B cell (primary cell): ENCODE results near the gene PDE6H.

Experiments used
- EZH2 ChIP-seq: IDR thresholded peaks from 2 replicates; pipeline ENCODE4 v1.6.1; 2012; ENCODE audit warnings: borderline replicate concordance, low read depth, mild to moderate bottlenecking, moderate library complexity, low read length; ENCODE audit not compliant: insufficient read depth, poor library complexity, severe bottlenecking
- TF ChIP-seq, protein P1 (sequence below): fragments of 200-600 bp; IDR thresholded peaks from one replicate; pipeline ENCODE4 v1.8.0; 2022; ENCODE audit warnings: antibody characterized with exemption, mild to moderate bottlenecking

DNA sequence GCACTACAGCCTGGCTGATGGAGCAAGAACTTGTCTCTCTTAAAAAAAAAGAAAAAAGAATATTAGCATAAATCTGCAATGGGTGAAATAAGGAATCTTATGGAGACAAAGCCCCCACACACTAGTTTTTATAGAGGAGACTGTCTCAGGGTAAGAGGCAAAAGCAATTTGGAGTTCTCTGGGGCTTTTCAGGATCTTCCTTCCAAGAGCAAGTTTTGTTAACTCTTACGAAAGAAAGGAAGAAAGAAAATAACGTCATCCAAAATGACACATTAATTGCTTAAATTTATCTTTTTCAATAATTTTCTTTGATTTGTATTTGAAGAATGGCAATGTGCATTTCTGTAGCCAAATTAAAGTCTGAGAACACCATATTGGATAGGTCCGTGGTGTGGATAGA is 3.8 kb downstream of the PDE6H start:
- TF ChIP-seq, protein P1, sequence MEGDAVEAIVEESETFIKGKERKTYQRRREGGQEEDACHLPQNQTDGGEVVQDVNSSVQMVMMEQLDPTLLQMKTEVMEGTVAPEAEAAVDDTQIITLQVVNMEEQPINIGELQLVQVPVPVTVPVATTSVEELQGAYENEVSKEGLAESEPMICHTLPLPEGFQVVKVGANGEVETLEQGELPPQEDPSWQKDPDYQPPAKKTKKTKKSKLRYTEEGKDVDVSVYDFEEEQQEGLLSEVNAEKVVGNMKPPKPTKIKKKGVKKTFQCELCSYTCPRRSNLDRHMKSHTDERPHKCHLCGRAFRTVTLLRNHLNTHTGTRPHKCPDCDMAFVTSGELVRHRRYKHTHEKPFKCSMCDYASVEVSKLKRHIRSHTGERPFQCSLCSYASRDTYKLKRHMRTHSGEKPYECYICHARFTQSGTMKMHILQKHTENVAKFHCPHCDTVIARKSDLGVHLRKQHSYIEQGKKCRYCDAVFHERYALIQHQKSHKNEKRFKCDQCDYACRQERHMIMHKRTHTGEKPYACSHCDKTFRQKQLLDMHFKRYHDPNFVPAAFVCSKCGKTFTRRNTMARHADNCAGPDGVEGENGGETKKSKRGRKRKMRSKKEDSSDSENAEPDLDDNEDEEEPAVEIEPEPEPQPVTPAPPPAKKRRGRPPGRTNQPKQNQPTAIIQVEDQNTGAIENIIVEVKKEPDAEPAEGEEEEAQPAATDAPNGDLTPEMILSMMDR, result no peak
- TF ChIP-seq EZH2, result no peak
